ENCODE results near the gene C4orf50. TPM values are rescaled to one million over a fixed set of nuclear protein-coding genes. Genes with fewer than 3 reads are reported as not detected.

The C4orf50 gene
- total and polyA plus RNA-seq, 2 of the 8 experiments (the other 6 are each of a cell fraction or from before 2014, with no cell fraction given) = 0.08 to 0.22 TPM

DNA sequence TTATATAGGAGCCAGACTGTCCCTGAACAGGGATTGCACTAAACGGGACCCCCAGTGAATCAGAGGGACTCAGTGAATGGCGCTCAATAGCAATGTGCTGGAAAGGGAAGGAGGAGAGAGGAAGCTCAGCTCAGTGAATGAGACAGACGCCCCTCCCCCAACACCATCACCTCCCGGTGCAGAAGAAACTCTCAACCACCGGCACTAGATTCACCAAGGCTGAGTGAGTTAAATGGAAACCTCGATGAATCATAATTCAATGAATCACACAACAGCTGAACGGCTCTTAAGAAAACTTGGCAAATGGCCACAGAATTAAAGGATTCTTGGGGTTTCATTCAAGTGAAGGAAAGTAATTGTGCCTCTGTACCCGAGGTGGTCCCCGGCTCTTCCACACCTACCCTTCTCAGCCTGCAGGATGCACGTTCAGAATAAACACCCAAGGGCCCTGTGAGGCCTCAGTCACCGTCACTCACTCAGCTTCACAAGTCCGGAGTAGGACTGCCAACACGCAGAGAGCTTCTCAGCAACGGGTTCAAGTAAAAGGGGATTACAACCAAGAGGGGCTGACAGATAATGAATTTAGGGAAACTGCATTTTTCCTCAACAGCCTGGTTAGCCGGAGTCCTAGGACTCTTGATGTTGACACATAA, 154.6 kb downstream of the C4orf50 start (continued):
- no peak for TF ChIP-seq ASH2L (IDR thresholded peaks at IDR 0.05; ENCODE audit: low read length)

All from H1 (cell line).